Upper lobe of left lung (tissue), 6 donors: ENCODE data around the gene FNDC3B. TPM values are rescaled to one million over a fixed set of nuclear protein-coding genes. Genes with fewer than 3 reads are reported as not detected.

Experiments used
- ATAC-seq, 2 donors: fragments of 200-7000 bp; cut with Tn5 transposase; one replicate each; pipeline ENCODE4 v1.9.1; 2022; ENCODE audit warnings: mild to moderate bottlenecking in 2 of 2, moderate library complexity in 2 of 2; ENCODE audit not compliant: low FRiP score in 2 of 2
- DNase-seq, 2 donors: peaks; one replicate each; pipeline ENCODE4 v3.0.0-alpha.2; 2019 to 2020
- H3K27ac ChIP-seq, 4 donors: fragments of 200-600 bp; sonication (generic); one replicate each; pipeline ENCODE4 v1.5.1; 2016 to 2019
- H3K27me3 ChIP-seq, 4 donors: fragments of 200-600 bp; sonication (generic); one replicate each; pipeline ENCODE4 v1.5.1; 2017 to 2019
- H3K36me3 ChIP-seq, 4 donors: fragments of 200-600 bp; sonication (generic); one replicate each; pipeline ENCODE4 v1.5.1; 2016 to 2019
- H3K4me1 ChIP-seq, 4 donors: fragments of 200-600 bp; sonication (generic); one replicate each; pipeline ENCODE4 v1.5.1; 2018 to 2019
- H3K4me3 ChIP-seq, 4 donors: fragments of 200-600 bp; sonication (generic); one replicate each; pipeline ENCODE4 v1.5.1; 2017 to 2019; ENCODE audit warnings: mild to moderate bottlenecking in 2 of 4, moderate library complexity in 1 of 4
- H3K9me3 ChIP-seq, 4 donors: fragments of 200-600 bp; sonication (generic); one replicate each; pipeline ENCODE4 v1.5.1; 2018 to 2019
- CTCF ChIP-seq, 6 experiments: fragments of 450-650 bp in 4 of 6; fragments of 200-600 bp in 2 of 6; sonication (generic) in 2 of 6; IDR thresholded peaks; one replicate each; pipeline ENCODE4 v1.5.1; 2016 to 2019; ENCODE audit warnings: antibody characterized with exemption in 6 of 6
- EP300 ChIP-seq, 4 donors: sonication (generic); formaldehyde crosslinking; IDR thresholded peaks; one replicate each; pipeline ENCODE4 v1.5.1; 2017; ENCODE audit warnings: antibody characterized with exemption in 4 of 4, control low read depth in 2 of 4
- POLR2A ChIP-seq, 4 donors: fragments of 450-650 bp; IDR thresholded peaks; one replicate each; pipeline ENCODE4 v1.5.1; 2016 to 2017; ENCODE audit warnings: antibody characterized with exemption in 4 of 4, mild to moderate bottlenecking in 2 of 4
- POLR2AphosphoS5 ChIP-seq, 2 donors: sonication (generic); formaldehyde crosslinking; IDR thresholded peaks; one replicate each; pipeline ENCODE4 v1.5.1; 2017; ENCODE audit warnings: antibody characterized with exemption in 2 of 2
- WGBS, 2 donors: methylation state at CpG; one replicate each; pipeline ENCODE4 v1.1.5; 2017 to 2018; 5-methylcytosine and 5-hydroxymethylcytosine counted together
- total RNA-seq, 6 donors: library from RNA; depleted of rRNA in 4 of 6; stranded (reverse); fragments of >200 nt in 4 of 6; gene quantifications; one replicate each; pipeline versions ENCODE4 v1.1.0 to v1.2.1, GENCODE V29; 2016 to 2021
- donor health status: DM: no; HTN: no; CAD: no; lungs with moderate emphysema.
- donor health status: DM: no; HTN: yes; CAD: no; lungs with severe emphysema.

Gene FNDC3B
- total RNA-seq, 6 donors from 2014 or later, result 73.3 to 167 (median 119) TPM

- Histone ChIP-seq H3K27me3 (no peaks in the 10 kb centered on the region), H3K9me3 (no peaks in the 10 kb centered on the region), H3K4me1 (peaks cover 52 to 69% (median 63%) of the 10 kb centered on the region in 4 donors), H3K27ac (no peak overlapping the region), H3K4me3 (no peak overlapping the region), H3K36me3 (peaks cover 0 to 15% (median 4%) of the 10 kb centered on the region in 4 donors)
- WGBS, 2 donors, result 67 to 82% methylated on average over 3 of the region's 3 CpGs
- no peak for DNase-seq
- TF ChIP-seq POLR2A (IDR thresholded peaks at IDR 0.05) (no peak), CTCF (IDR thresholded peaks at IDR 0.05) (no peak), POLR2AphosphoS5 (IDR thresholded peaks at IDR 0.05) (no peak), EP300 (IDR thresholded peaks at IDR 0.05) (no peak)
- ATAC-seq, result no peak
These were observed 17.7 kb downstream of the FNDC3B start for GRCh38 chr3:172057059-172057458.

DNA sequence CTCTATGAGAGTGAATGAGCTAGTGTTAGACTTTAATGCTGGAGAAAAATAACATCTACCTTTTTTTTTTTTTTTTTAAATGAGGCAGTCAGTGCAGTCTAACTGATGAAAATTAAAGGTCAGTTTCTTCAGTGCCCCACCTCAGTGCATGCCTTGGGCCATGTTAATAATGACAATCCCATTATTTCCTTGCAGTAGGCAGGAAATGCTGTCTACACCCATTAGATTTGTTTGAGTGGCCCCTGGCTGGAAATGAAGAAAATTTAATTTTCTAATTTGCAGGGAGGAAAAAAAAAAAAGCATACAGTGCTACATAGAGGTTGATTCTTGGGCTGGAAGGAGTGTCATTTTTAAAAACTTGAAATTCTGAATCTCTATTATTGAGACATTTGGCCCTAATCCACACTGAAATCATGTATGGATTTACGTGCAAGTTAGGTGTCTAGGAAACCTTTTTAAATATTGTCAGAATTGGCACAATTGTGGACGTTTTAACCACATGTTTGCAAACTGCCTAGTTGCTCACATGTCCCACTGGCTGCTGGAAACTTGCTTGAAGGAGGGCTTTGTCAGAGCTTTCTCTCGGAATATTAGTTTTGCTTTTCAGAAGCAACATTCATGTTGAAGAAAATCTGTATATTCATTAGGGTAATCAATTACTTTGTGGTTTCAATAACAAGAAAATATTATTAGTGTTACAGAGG is 18.4 kb downstream of the FNDC3B start:
- no peaks in the 10 kb centered on the region for H3K9me3 ChIP-seq
- 52 to 63% methylated on average over 3 of the region's 3 CpGs for WGBS, 2 donors
- peaks cover 0 to 8% (median 4%) of the 10 kb centered on the region in 4 donors for H3K36me3 ChIP-seq
- ATAC-seq, result no peak
- no peak for DNase-seq
- H3K4me3 ChIP-seq, result no peak overlapping the region
- H3K4me1 ChIP-seq, result peaks cover 59 to 75% (median 70%) of the 10 kb centered on the region in 4 donors
- H3K27ac ChIP-seq, result no peak overlapping the region
- TF ChIP-seq POLR2AphosphoS5 (IDR thresholded peaks at IDR 0.05), result no peak
- TF ChIP-seq CTCF (IDR thresholded peaks at IDR 0.05), result no peak
- TF ChIP-seq EP300 (IDR thresholded peaks at IDR 0.05), result no peak
- TF ChIP-seq POLR2A (IDR thresholded peaks at IDR 0.05), result no peak
- H3K27me3 ChIP-seq, result no peaks in the 10 kb centered on the region

- no peak for ATAC-seq
- H3K27ac ChIP-seq, result no peak overlapping the region
- no peak for DNase-seq
- no peaks in the 10 kb centered on the region for H3K9me3 ChIP-seq
- 57 to 65% methylated on average over 3 of the region's 3 CpGs for WGBS, 2 donors
- H3K4me3 ChIP-seq, result no peak overlapping the region
- peaks cover 54 to 74% (median 67%) of the 10 kb centered on the region in 4 donors for H3K4me1 ChIP-seq
- peaks cover 0 to 2% (median under 1%) of the 10 kb centered on the region in 4 donors for H3K36me3 ChIP-seq
- H3K27me3 ChIP-seq, result no peaks in the 10 kb centered on the region
- TF ChIP-seq EP300 (IDR thresholded peaks at IDR 0.05) (no peak), POLR2AphosphoS5 (IDR thresholded peaks at IDR 0.05) (no peak), CTCF (IDR thresholded peaks at IDR 0.05) (no peak), POLR2A (IDR thresholded peaks at IDR 0.05) (no peak)
These were observed 20.2 kb downstream of the FNDC3B start for GRCh38 chr3:172059532-172059931.

DNA sequence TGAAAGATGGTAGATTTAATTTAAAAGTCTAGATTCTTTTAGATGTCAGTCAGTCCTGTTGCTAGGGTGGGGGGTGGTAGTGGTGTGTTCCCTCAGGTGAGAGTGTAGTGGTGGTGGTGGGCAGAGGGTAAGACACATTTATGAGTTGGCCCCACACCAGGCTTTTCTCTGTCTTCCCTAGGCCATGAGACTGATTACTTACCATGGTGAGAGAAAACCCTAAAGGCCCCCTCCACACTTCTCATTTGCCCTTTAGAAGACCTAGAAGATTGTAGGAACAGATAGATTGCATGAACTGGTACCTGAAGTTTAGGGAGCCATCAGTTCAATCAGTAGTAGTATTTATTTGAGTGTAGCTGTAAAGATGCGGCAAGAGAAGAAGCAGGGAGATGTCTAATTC is 20.9 kb downstream of the FNDC3B start:
- Histone ChIP-seq H3K4me1 (peaks cover 50 to 74% (median 66%) of the 10 kb centered on the region in 4 donors), H3K9me3 (no peaks in the 10 kb centered on the region), H3K27ac (no peak overlapping the region), H3K36me3 (no peaks in the 10 kb centered on the region), H3K27me3 (no peaks in the 10 kb centered on the region), H3K4me3 (no peak overlapping the region)
- WGBS, 2 donors, result 93 to 100% methylated on average over 1 of the region's 1 CpG
- DNase-seq, result no peak
- TF ChIP-seq POLR2AphosphoS5 (IDR thresholded peaks at IDR 0.05), result no peak
- TF ChIP-seq EP300 (IDR thresholded peaks at IDR 0.05), result no peak
- TF ChIP-seq CTCF (IDR thresholded peaks at IDR 0.05), result no peak
- TF ChIP-seq POLR2A (IDR thresholded peaks at IDR 0.05), result no peak
- ATAC-seq, result no peak
